Glomerular visceral epithelial cell (primary cell): ENCODE results near the gene PES1.
"Not testable (repeated sequence)": the region's sequence is repeated elsewhere in the genome, so short reads cannot be mapped to it uniquely, and the experiment has no call there.

ENCODE experiments used
- DNase-seq: peaks from one replicate; pipeline ENCODE4 v3.0.0-alpha.2; 2016; ENCODE audit errors: extremely low spot score

Gene PES1

GRCh38 chr22:30591588-30592359, at the start of gene PES1:
Gene PES1, minus strand, starts transcription at chr22:30591910. Its CDS starts 77 bp downstream, at chr22:30591833.
- DNase-seq, result peak; percentile 96

DNA sequence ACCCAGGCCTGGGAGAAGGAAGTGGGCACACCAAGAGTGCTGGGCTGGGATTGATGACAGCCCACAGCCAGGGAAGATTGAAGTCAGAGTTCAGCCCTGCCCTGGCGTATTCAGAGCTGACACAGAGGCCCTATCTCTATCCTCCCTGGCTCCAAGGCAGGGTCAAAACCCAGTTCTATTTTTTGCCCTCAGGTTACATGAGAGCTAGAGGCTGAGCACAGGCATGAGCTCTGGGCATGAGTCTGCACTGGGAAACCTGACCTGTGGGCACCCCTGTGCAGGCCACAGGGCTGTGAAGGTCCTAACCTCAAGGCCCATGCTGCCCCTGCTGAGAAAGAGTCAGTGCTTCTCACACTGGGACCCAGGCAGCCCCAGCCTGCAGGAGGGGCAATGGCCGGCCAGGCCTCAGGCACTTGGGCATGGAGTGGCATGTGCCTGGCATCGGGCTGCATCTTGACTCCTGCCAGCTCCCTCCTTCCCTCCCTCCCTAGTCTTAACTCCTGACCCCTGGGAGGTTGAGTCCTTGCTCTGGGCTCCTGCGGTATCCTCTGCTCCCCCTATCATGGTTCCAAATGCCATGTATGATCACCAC, 49.2 kb upstream of the PES1 start:
- DNase-seq, result no peak

DNA sequence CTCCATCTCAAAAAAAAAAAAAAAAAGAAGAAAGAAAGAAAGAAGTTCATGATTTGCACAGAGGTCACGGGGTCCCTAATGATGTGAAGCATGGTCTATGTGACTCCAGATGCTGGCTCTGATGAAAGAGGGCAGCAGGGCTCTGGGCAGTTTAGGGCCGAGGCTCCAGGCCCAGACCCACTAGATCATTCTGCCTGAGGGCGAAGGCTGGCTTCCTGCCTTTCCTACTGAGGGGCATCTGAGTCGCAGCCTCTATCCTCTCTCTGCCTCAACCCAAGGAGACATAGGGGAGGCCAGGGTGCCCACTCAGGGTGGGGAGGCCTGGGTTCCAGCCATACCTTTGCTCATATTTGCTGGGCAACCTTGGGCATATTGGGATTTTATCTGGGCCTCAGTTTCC, 48.7 kb upstream of the PES1 start:
- DNase-seq, result no peak

DNA sequence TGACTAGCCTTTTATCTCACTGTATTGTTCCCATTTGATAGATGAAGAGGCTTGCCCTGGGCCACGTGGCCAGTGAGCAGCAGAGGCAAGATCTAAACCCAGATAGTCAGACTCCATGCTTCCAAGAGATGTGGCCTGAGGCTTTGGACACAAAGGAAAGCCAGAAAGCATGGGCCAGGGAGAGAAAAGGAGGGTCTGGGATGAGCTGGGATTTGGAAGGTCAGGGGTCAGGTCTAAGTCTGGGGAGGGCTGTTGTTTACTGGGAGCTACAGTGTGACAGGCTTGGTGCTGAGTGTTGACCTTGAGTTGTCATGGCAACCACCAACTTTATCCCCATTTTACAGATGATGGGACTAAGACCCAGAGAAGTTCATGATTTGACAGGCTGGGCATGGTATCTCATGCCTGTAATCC, 46.0 kb upstream of the PES1 start:
- DNase-seq, result no peak

- DNase-seq, result no peak
Observed at GRCh38 chr22:30636226-30637077, 44.7 kb upstream of the PES1 start.

DNA sequence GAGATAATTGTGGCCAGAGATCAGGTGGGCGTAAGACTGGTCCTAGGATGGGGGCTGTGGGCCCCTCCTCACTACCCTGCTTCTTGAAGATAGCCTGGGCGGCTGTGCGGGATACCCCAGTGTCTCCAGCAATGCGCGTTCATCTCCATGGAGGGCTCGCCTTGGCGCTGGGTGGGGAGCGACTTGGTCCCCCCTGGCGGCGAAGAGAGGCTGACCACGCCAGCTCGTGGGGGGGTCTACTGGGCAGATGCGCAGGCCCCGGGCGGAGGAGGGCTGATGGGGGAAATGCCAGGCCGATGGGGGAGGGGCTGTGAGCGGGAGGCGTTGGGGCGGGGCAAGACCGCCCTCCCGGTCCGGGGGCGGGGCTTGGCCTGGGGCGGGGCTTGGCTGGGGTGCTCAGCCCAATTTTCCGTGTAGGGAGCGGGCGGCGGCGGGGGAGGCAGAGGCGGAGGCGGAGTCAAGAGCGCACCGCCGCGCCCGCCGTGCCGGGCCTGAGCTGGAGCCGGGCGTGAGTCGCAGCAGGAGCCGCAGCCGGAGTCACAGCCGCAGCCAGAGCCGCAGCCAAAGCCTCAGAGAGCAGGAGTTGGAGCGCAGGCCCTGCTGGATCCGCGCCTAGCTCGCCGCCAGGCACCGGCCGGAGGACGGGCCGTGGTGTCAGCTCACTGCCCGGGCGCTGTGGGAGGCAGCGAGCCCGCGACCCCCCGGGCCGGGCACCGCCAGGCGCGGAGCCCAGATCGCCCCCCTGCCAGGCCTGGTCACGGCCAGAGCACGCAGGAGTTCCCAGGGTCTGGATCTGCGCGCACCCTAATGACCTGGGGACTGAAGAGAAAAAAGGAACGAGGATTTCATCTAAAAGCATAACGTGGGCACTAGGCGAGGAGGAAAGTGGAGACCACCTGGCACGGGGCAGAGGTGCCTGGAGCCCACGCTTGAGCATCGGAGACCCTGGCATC, 43.8 kb upstream of the PES1 start, which contains the start of gene SLC35E4:
TSS of gene SLC35E4 (plus strand) at position 509 of the 953 bp plus-strand sequence. CDS start 670 bp downstream, outside the sequence.
- peak; percentile 91 for DNase-seq

GRCh38 chr22:30634471-30635233, 42.9 kb upstream of the PES1 start:
- DNase-seq, result peak; percentile 83

DNA sequence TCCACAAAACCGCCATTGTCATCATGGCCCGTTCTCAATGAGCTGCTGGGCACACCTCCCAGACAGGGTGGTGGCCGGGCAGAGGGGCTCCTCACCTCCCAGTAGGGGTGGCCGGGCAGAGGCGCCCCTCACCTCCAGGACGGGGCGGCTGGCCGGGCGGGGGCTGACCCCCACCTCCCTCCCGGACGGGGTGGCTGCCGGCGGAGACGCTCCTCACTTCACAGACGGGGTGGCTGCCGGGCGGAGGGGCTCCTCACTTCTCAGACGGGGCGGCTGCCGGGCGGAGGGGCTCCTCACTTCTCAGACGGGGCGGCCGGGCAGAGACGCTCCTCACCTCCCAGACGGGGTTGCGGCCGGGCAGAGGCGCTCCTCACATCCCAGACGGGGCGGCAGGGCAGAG, 39.8 kb upstream of the PES1 start:
- DNase-seq, result not testable (repeated sequence)

DNA sequence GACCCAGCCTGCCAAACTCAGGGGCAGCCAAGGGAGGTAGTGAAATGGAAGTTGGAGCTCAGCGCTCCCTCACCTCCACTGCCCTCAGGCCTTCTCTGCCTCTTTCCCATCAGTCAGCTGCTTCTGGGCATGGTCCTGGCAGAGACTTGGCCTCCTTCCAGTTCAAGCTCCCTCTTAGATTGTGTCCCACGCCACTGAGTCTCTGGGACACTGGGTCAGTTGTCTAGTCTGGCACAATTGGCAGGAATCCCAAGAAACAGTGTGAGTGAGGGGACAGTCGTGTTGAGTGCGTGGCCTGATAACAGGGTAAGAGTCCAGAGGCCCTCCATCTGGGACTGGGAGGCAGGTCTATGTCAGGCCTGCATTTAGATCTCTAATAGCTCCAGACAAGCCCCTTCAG, 36.8 kb upstream of the PES1 start:
- DNase-seq, result no peak

DNA sequence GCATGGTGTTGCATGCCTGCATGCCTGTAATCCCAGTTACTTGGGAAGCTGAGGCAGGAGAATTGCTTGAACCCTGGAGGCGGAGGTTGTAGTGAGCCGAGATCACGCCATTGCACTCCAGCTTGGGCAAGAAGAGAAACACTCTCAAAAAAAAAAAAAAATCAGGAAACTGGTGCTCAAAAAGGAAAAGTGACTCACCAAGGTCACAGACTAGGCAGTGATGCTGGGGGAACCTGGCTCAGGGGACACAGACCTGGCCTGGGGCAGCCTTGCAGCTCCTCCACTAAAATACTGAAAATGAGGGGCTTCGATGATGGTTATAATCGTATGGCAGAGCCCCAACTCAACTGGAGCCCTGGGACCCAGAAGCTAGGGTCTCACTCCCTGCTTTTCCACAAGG, 35.8 kb upstream of the PES1 start:
- no peak for DNase-seq

DNA sequence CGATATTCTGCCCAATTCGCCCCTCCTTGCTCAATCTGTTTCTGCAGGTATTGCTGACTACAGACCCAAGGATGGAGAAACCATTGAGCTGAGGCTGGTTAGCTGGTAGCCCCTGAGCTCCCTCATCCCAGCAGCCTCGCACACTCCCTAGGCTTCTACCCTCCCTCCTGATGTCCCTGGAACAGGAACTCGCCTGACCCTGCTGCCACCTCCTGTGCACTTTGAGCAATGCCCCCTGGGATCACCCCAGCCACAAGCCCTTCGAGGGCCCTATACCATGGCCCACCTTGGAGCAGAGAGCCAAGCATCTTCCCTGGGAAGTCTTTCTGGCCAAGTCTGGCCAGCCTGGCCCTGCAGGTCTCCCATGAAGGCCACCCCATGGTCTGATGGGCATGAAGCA, 34.7 kb upstream of the PES1 start:
- DNase-seq, result no peak

- DNase-seq, result not testable (repeated sequence)
Observed at GRCh38 chr22:30619909-30620308, 28.2 kb upstream of the PES1 start.

- DNase-seq, result no peak
Observed at GRCh38 chr22:30617819-30618218, 26.1 kb upstream of the PES1 start.

- no peak for DNase-seq
Observed at GRCh38 chr22:30615543-30615954, 23.8 kb upstream of the PES1 start.

DNA sequence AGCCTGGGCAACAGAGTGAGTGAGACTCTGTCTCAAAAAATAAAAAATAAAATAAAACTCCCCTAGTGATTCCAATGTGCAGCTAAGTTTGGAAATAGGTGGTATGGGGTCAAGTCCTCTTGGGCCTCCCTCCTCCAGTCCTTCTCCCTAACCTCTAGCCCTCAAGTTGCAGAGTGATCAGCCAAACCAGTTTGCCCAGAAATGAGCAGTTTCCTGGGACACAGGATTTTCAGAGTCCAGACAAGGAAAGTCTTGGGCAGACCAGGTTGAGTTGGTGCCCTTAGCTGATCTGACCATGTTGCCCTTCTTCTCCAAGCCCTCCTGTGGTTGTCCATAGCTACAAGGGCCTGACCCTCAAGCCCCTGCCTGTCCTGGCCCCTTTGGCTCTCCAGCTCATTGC, 23.2 kb upstream of the PES1 start:
- DNase-seq, result no peak

GRCh38 chr22:30614268-30614667, 22.6 kb upstream of the PES1 start:
- no peak for DNase-seq

DNA sequence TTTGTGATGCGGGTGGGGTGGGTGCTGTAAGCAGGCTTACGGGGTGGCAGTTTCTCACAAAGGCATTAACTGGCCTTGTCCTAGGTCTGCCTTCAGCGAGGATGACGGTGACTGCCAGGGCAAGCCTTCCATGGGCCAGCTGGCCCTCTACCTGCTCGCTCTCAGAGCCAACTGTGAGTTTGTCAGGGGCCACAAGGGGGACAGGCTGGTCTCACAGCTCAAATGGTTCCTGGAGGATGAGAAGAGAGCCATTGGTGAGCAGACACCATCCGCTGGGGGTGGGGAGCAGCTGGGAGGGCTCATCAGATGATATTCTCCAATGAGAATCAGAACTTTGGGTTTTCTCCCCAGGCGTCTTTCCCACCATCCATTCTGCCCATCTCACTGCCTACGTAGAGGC, 21.1 kb upstream of the PES1 start:
- DNase-seq, result no peak

GRCh38 chr22:30611197-30611596, 19.5 kb upstream of the PES1 start:
- DNase-seq, result no peak

GRCh38 chr22:30610299-30610698, 18.6 kb upstream of the PES1 start:
- DNase-seq, result no peak
